Measurements from ENCODE around the gene ZNF286A. TPM values are rescaled to one million over a fixed set of nuclear protein-coding genes. Genes with fewer than 3 reads are reported as not detected.
"Not testable (repeated sequence)": the region's sequence is repeated elsewhere in the genome, so short reads cannot be mapped to it uniquely, and the experiment has no call there.

The ZNF286A gene
- total RNA-seq, 4 donors from 2014 or later, result 3.3 to 10.2 (median 6.0) TPM

DNA sequence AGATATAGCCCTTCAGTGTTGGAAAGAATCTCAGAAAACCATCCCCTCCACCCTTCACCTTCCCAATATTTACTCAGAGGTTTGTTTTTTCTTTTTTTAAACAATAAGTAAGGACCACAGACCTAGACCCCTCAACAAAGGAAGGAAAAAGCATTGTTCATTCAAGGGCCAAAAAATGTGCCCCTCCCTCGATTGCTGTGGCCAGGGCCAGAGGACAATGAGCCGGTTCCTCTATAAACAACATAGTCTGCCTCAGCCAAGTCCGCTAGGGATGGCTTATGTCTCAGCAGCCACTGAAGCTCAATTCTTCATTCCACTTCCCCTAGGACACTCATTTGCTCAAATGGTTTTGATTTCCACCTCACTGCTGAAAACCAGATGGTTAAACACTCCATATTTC, 39.5 kb upstream of the ZNF286A start:
- no peak for TF ChIP-seq POLR2A (IDR thresholded peaks at IDR 0.05)
- TF ChIP-seq, protein P1, sequence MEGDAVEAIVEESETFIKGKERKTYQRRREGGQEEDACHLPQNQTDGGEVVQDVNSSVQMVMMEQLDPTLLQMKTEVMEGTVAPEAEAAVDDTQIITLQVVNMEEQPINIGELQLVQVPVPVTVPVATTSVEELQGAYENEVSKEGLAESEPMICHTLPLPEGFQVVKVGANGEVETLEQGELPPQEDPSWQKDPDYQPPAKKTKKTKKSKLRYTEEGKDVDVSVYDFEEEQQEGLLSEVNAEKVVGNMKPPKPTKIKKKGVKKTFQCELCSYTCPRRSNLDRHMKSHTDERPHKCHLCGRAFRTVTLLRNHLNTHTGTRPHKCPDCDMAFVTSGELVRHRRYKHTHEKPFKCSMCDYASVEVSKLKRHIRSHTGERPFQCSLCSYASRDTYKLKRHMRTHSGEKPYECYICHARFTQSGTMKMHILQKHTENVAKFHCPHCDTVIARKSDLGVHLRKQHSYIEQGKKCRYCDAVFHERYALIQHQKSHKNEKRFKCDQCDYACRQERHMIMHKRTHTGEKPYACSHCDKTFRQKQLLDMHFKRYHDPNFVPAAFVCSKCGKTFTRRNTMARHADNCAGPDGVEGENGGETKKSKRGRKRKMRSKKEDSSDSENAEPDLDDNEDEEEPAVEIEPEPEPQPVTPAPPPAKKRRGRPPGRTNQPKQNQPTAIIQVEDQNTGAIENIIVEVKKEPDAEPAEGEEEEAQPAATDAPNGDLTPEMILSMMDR (IDR thresholded peaks at IDR 0.05 in 4 of 5, conservative IDR thresholded peaks at IDR 0.05 in 1 of 5), result no peak
- intact Hi-C loops (cut with DNase I; ENCODE audit: low total_unique reads) (no loop called here), in situ Hi-C loops (cut with MboI; ENCODE audit: low sequenced_read_pairs in 4 of 4) (no loop called here)
- peak overlapping the region in 3 of 4 donors; percentile 51 to 66 (median 57) for H3K27ac ChIP-seq
- peak in 1 of 2 donors; percentile 54 for ATAC-seq
- H3K27me3 ChIP-seq, result no peaks in the 10 kb centered on the region
- H3K36me3 ChIP-seq, result no peaks in the 10 kb centered on the region
- H3K9me3 ChIP-seq, result no peaks in the 10 kb centered on the region
- H3K4me1 ChIP-seq, result no peaks in the 10 kb centered on the region
- no peak for DNase-seq
- no peak overlapping the region for H3K4me3 ChIP-seq

DNA sequence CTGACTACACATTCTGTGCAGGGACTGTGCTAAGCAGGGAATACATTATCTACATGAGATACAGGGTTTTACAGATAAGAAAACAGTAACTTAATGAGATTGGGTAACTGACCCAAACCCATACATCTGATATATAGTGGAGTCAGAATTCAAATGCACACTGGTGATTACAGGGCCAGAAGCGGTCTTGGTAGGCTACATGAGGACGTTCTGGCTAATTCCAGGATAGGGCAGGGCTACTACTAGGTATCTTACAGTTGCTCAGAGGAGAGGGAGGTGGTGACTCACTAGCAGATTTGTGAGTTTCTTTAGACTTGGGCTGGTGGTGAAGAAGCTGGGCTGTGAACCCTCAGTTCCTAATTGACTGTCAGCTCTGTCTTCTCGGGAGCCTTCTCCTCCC, 36.9 kb upstream of the ZNF286A start:
- TF ChIP-seq, protein P1 (IDR thresholded peaks at IDR 0.05 in 4 of 5, conservative IDR thresholded peaks at IDR 0.05 in 1 of 5), result no peak
- no peak for TF ChIP-seq POLR2A (IDR thresholded peaks at IDR 0.05)
- intact Hi-C loops (cut with DNase I; ENCODE audit: low total_unique reads), result no loop called here
- no peaks in the 10 kb centered on the region for H3K27me3 ChIP-seq
- H3K4me1 ChIP-seq, result no peaks in the 10 kb centered on the region
- DNase-seq (no peak), ATAC-seq (no peak)
- no peak overlapping the region for H3K4me3 ChIP-seq
- H3K9me3 ChIP-seq, result no peaks in the 10 kb centered on the region
- H3K36me3 ChIP-seq, result no peaks in the 10 kb centered on the region
- in situ Hi-C loops (cut with MboI; ENCODE audit: low sequenced_read_pairs in 4 of 4), result no loop called here
- H3K27ac ChIP-seq, result no peak overlapping the region

DNA sequence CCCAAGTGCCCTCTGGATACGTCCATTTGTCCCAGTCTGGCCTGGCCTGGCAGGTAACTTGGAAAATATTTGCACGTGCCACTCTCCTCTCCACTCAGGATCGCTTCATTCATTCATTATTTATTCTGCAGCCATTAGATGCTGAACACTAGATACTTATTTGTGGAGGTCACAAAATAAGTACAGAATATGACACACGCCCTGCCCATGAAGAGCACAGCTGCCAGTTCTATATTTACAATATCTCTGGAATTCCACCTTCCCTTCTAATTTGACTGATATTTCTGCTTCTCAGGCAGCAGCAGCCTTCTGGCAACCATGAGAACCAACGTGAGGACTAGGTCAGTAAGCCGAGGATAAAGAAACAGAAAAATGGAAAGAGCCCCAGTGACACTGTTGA, 36.4 kb upstream of the ZNF286A start:
- Histone ChIP-seq H3K27me3 (no peaks in the 10 kb centered on the region), H3K4me3 (no peak overlapping the region), H3K27ac (no peak overlapping the region), H3K9me3 (no peaks in the 10 kb centered on the region), H3K4me1 (no peaks in the 10 kb centered on the region), H3K36me3 (no peaks in the 10 kb centered on the region)
- TF ChIP-seq POLR2A (IDR thresholded peaks at IDR 0.05), result no peak
- TF ChIP-seq, protein P1 (IDR thresholded peaks at IDR 0.05 in 4 of 5, conservative IDR thresholded peaks at IDR 0.05 in 1 of 5), result no peak
- in situ Hi-C loops (cut with MboI; ENCODE audit: low sequenced_read_pairs in 4 of 4) (no loop called here), intact Hi-C loops (cut with DNase I; ENCODE audit: low total_unique reads) (no loop called here)
- ATAC-seq (no peak), DNase-seq (no peak)

DNA sequence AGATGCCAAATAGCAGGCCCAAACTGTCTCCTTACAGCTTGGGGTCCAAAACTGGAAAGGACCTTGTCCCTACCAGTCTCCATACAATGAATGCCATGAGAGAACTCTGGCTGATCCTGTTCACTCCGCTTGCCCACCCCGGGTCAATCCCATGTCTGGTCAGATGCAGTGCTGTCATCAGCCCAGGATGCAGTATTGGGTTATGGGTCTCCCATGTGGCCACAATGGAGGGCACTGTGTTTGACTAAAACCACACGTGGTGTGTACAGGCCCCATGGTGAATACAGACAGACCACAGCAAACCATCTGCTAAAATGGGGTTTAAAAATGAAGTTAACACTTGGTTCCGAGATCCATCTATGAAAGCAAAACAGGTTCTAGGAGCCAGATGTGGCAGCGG, 35.9 kb upstream of the ZNF286A start:
- TF ChIP-seq, protein P1 (IDR thresholded peaks at IDR 0.05 in 4 of 5, conservative IDR thresholded peaks at IDR 0.05 in 1 of 5), result no peak
- no peak for TF ChIP-seq POLR2A (IDR thresholded peaks at IDR 0.05)
- no peaks in the 10 kb centered on the region for H3K27me3 ChIP-seq
- H3K36me3 ChIP-seq, result no peaks in the 10 kb centered on the region
- intact Hi-C loops (cut with DNase I; ENCODE audit: low total_unique reads), result no loop called here
- no peaks in the 10 kb centered on the region for H3K9me3 ChIP-seq
- no peak overlapping the region for H3K27ac ChIP-seq
- DNase-seq (no peak), ATAC-seq (no peak)
- no peaks in the 10 kb centered on the region for H3K4me1 ChIP-seq
- in situ Hi-C loops (cut with MboI; ENCODE audit: low sequenced_read_pairs in 4 of 4), result no loop called here
- no peak overlapping the region for H3K4me3 ChIP-seq

DNA sequence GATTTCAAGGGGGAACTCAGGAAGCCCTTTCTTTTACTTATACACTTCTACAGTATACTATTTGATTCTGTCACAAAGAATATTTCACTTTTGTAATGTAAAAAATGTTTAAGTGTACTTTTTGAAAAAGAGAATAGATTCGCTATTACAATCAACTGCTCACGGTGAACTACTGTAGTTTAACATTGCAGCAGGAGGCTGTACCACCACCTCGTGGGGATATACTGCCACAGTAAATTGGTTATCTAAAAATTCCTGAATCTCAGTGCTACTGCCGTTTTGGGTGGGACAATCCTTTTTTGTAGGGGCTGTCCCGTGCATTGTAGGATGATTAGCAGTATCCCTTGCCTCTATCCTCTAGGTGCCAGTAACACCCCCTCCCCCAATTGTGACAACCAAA, 30.0 kb upstream of the ZNF286A start:
- in situ Hi-C loops (cut with MboI; ENCODE audit: low sequenced_read_pairs in 4 of 4); H3K4me1 ChIP-seq; DNase-seq; intact Hi-C loops (cut with DNase I; ENCODE audit: low total_unique reads); H3K4me3 ChIP-seq; ATAC-seq; H3K27me3 ChIP-seq; H3K9me3 ChIP-seq; H3K36me3 ChIP-seq; H3K27ac ChIP-seq: not testable (repeated sequence)

DNA sequence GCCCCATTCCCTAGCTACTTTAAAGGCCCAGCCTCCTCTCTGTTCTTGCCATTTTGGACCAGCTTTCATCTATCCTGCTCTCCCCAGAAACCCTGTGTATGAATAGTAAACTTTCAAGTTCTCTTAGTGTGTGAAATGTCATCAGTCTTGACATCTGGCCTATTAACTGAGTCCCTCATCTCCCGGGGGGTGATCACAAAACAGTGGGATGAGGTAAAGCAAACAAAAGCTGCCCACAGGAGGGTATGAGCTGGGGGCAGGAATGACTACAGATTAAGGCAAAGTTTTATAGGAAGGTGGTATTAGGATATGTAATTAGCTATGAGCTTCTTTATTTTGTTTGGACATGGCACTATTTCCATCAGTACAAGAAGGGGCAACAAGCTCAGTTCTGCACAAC, 24.9 kb upstream of the ZNF286A start:
- H3K27ac ChIP-seq; ATAC-seq; H3K4me1 ChIP-seq; H3K9me3 ChIP-seq; H3K27me3 ChIP-seq; DNase-seq; H3K4me3 ChIP-seq; H3K36me3 ChIP-seq; intact Hi-C loops (cut with DNase I; ENCODE audit: low total_unique reads); in situ Hi-C loops (cut with MboI; ENCODE audit: low sequenced_read_pairs in 4 of 4): not testable (repeated sequence)

DNA sequence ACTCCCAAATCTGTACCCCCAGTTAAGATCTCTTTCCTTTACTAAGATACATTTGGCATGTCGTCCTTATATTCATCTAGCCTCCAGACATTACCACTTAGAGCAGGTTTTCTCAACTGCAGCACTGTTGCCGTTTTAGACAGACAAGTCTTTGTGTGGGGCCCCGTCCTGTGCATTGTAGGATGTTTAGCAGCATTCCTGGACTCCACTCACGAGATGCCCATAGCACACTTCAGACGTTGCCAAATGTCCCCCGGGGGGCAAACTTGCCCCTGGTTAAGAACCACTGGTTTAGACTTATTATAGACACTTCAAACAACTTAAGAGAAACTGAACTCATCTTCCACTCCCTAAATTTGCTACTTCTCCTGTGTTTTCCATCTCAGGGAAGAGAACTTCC, 23.6 kb upstream of the ZNF286A start:
- H3K4me1 ChIP-seq; H3K27ac ChIP-seq; in situ Hi-C loops (cut with MboI; ENCODE audit: low sequenced_read_pairs in 4 of 4); H3K36me3 ChIP-seq; H3K27me3 ChIP-seq; ATAC-seq; intact Hi-C loops (cut with DNase I; ENCODE audit: low total_unique reads); H3K9me3 ChIP-seq; H3K4me3 ChIP-seq; DNase-seq: not testable (repeated sequence)

DNA sequence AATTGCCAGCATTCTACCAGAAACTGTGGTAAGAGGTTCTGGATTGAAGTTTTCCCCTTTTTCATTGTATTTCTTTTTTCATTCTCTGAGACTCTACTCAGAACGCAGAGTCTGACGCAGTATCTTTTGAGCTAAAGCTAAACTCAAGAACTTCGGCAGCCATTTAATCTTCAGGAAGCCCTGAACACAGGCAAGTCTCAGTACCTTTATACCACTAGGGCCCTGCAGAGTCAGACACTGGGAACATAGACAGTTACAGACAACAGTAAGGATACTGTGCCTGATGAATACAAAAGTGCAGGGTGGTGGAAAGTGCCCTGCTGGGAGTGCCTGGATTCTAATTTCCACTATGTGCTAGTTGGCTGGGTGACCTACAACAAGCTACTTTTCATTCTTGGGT, 16.4 kb upstream of the ZNF286A start:
- H3K27ac ChIP-seq; H3K4me1 ChIP-seq; in situ Hi-C loops (cut with MboI; ENCODE audit: low sequenced_read_pairs in 4 of 4); ATAC-seq; H3K36me3 ChIP-seq; DNase-seq; intact Hi-C loops (cut with DNase I; ENCODE audit: low total_unique reads); H3K27me3 ChIP-seq; H3K9me3 ChIP-seq: not testable (repeated sequence)
- peak overlapping the region in 1 of 4 donors; percentile 65 for H3K4me3 ChIP-seq
